ENCODE results near the gene LRR1. TPM values are rescaled to one million over a fixed set of nuclear protein-coding genes. Genes with fewer than 3 reads are reported as not detected.

The LRR1 gene
- total RNA-seq, 4 donors from 2014 or later: 2.7 to 9.0 (median 7.1) TPM

- WGBS, 2 donors: 6 to 8% methylated on average over 19 to 31 of the region's 65 CpGs
- DNase-seq (ENCODE audit: low spot score in 2 of 2): peak; percentile 60 to 94
- intact Hi-C loops (cut with DNase I; ENCODE audit: low total_unique reads): no loop called here
- peak overlapping the region; percentile 77 for H3K4me3 ChIP-seq (ENCODE audit: low read depth, poor library complexity, severe bottlenecking)
- no peak for TF ChIP-seq POLR2A (IDR thresholded peaks at IDR 0.05)
- TF ChIP-seq CTCF (IDR thresholded peaks at IDR 0.05): no peak
Observed at GRCh38 chr14:49621114-49621881, 22.6 kb downstream of the LRR1 start.

GRCh38 chr14:49622022-49622607 is 23.4 kb downstream of the LRR1 start:
- DNase-seq (ENCODE audit: low spot score in 2 of 2): no peak
- no peak overlapping the region for H3K4me3 ChIP-seq (ENCODE audit: low read depth, poor library complexity, severe bottlenecking)
- intact Hi-C loops (cut with DNase I; ENCODE audit: low total_unique reads): no loop called here
- WGBS, 2 donors: 44 to 51% methylated on average over 3 of the region's 3 CpGs
- TF ChIP-seq POLR2A (IDR thresholded peaks at IDR 0.05): no peak
- no peak for TF ChIP-seq CTCF (IDR thresholded peaks at IDR 0.05)

GRCh38 chr14:49623387-49623786 is 24.6 kb downstream of the LRR1 start:
- WGBS, 2 donors: 34 to 42% methylated on average over 3 of the region's 3 CpGs
- TF ChIP-seq POLR2A (IDR thresholded peaks at IDR 0.05): no peak
- TF ChIP-seq CTCF (IDR thresholded peaks at IDR 0.05): no peak
- no peak for DNase-seq (ENCODE audit: low spot score in 2 of 2)
- no peak overlapping the region for H3K4me3 ChIP-seq (ENCODE audit: low read depth, poor library complexity, severe bottlenecking)
- intact Hi-C loops (cut with DNase I; ENCODE audit: low total_unique reads): no loop called here

- DNase-seq (ENCODE audit: low spot score in 2 of 2): no peak
- TF ChIP-seq CTCF (IDR thresholded peaks at IDR 0.05) (no peak), POLR2A (IDR thresholded peaks at IDR 0.05) (no peak)
- 40 to 53% methylated on average over 6 of the region's 6 CpGs for WGBS, 2 donors
- H3K4me3 ChIP-seq (ENCODE audit: low read depth, poor library complexity, severe bottlenecking): no peak overlapping the region
- intact Hi-C loops (cut with DNase I; ENCODE audit: low total_unique reads): no loop called here
Observed at GRCh38 chr14:49623941-49624839, 25.4 kb downstream of the LRR1 start.

- peak overlapping the region; percentile 85 for H3K4me3 ChIP-seq (ENCODE audit: low read depth, poor library complexity, severe bottlenecking)
- TF ChIP-seq POLR2A (IDR thresholded peaks at IDR 0.05) (peak in 1 of 2 donors; percentile 48), CTCF (IDR thresholded peaks at IDR 0.05) (no peak)
- peak; percentile 88 to 98 for DNase-seq (ENCODE audit: low spot score in 2 of 2)
- WGBS, 2 donors: 0 to 1% methylated on average over 41 to 43 of the region's 101 CpGs
- intact Hi-C loops (cut with DNase I; ENCODE audit: low total_unique reads): loop anchor here (5.0 to 10.0 kb wide), 2 partner anchors 131 to 198 kb away; partner anchors contain the start of gene KLHDC2
Observed at GRCh38 chr14:49633640-49634546, 35.2 kb downstream of the LRR1 start.
